A549 treated with Mapracorat at 1 μM for 4 hours (cell line): ENCODE data around the gene LRGUK. TPM values are rescaled to one million over a fixed set of nuclear protein-coding genes. Genes with fewer than 3 reads are reported as not detected.

ENCODE experiments used
- total RNA-seq: library from RNA; stranded (reverse); fragments of 200-300 nt; extraction: Qiagen RNA extraction; gene quantifications from 5 replicates; pipeline ENCODE4 v1.2.3, GENCODE V29; 2022

Gene LRGUK
- 0.18 to 0.37 TPM (median 0.26 TPM) in 5 replicates for total RNA-seq

GRCh38 chr7:134126966-134127848, at the start of gene LRGUK:
Gene LRGUK (plus strand): TSS chr7:134127340. CDS start chr7:134127368, 28 bp downstream.

Other genes starting within 250 kb of the LRGUK start
- gene SLC35B4, start 189.6 kb downstream of the LRGUK start, total RNA-seq = 29.7 to 40.3 TPM (median 33.7 TPM) in 5 replicates